PC-3 (cell line): ENCODE data around the gene PDZRN3. TPM values are rescaled to one million over a fixed set of nuclear protein-coding genes. Genes with fewer than 3 reads are reported as not detected.

ENCODE experiments used
- ATAC-seq: fragments of 200-7000 bp; cut with Tn5 transposase; 2 replicates; pipeline ENCODE4 v1.9.1; 2020; ENCODE audit warnings: mild to moderate bottlenecking, moderate library complexity
- BruUV-seq: library from RNA; stranded (reverse); fragments of 400-500 nt; replicated peaks from 2 replicates; lab custom pipeline; 2021; lab: Mats Ljungman, UMichigan
- CTCF ChIA-PET: fragments of 300-600 bp; sonication (Branson Sonifier 250); formaldehyde crosslinking; loops from one replicate; lab custom pipeline; 2022; ENCODE audit warnings: antibody characterized with exemption; lab: Charles Lee
- POLR2A ChIA-PET: fragments of 300-600 bp; sonication (Branson Sonifier 250); formaldehyde crosslinking; loops from one replicate; lab custom pipeline; 2022; ENCODE audit warnings: antibody characterized with exemption; ENCODE audit not compliant: unreplicated experiment; lab: Charles Lee
- DNase-seq: peaks from one replicate; pipeline ENCODE4 v3.0.0-alpha.2; 2015
- H2AFZ ChIP-seq: fragments of 300-600 bp; sonication (generic); 2 replicates; pipeline ENCODE4 v1.6.0; 2016; ENCODE audit warnings: antibody characterized with exemption, low read length
- H3F3A ChIP-seq: fragments of 300-600 bp; sonication (generic); one replicate; pipeline ENCODE4 v1.6.0; 2017; ENCODE audit warnings: antibody characterized with exemption, low read length, control low read depth, mild to moderate bottlenecking; ENCODE audit not compliant: unreplicated experiment
- H3K27ac ChIP-seq: fragments of 300-600 bp; sonication (generic); 2 replicates; pipeline ENCODE4 v1.5.1; 2016; ENCODE audit warnings: mild to moderate bottlenecking, low read length
- H3K27me3 ChIP-seq: fragments of 300-600 bp; sonication (generic); 2 replicates; pipeline ENCODE4 v1.6.1; 2016; ENCODE audit warnings: low read length, mixed read lengths
- H3K36me3 ChIP-seq: fragments of 300-600 bp; sonication (generic); 2 replicates; pipeline ENCODE4 v1.6.1; 2016; ENCODE audit warnings: low read depth, mixed run types, low read length, mixed read lengths
- H3K4me1 ChIP-seq: fragments of 300-600 bp; sonication (generic); 2 replicates; pipeline ENCODE4 v1.5.1; 2016; ENCODE audit warnings: low read length; ENCODE audit not compliant: insufficient read depth
- H3K4me2 ChIP-seq: fragments of 300-600 bp; sonication (generic); 2 replicates; pipeline ENCODE4 v1.6.0; 2016; ENCODE audit warnings: low read length
- H3K4me3 ChIP-seq: fragments of 300-600 bp; sonication (generic); 2 replicates; pipeline ENCODE4 v1.5.1; 2016; ENCODE audit warnings: mild to moderate bottlenecking, low read length, mixed read lengths
- H3K79me2 ChIP-seq: fragments of 300-600 bp; sonication (generic); 2 replicates; pipeline ENCODE4 v1.6.1; 2017; ENCODE audit warnings: low read length, mixed read lengths
- H3K9ac ChIP-seq: fragments of 300-600 bp; sonication (generic); 2 replicates; pipeline ENCODE4 v1.6.0; 2016; ENCODE audit warnings: mild to moderate bottlenecking, low read length
- H3K9me2 ChIP-seq: fragments of 300-600 bp; sonication (generic); replicated peaks from 2 replicates; pipeline ENCODE4 v1.6.1; 2016; ENCODE audit warnings: mixed run types, low read length, mixed read lengths
- H3K9me3 ChIP-seq: fragments of 300-600 bp; sonication (generic); 2 replicates; pipeline ENCODE4 v1.6.1; 2016; ENCODE audit warnings: low read length, mixed read lengths
- H4K20me1 ChIP-seq: fragments of 300-600 bp; sonication (generic); 2 replicates; pipeline ENCODE4 v1.6.1; 2016; ENCODE audit warnings: low read length, mixed read lengths
- CTCF ChIP-seq: fragments of 300-600 bp; sonication (generic); conservative IDR thresholded peaks from 2 replicates; pipeline ENCODE4 v1.5.1; 2017; ENCODE audit warnings: antibody characterized with exemption, low read depth, mild to moderate bottlenecking, low read length
- EZH2 ChIP-seq: fragments of 300-600 bp; sonication (generic); IDR thresholded peaks from one replicate; pipeline ENCODE4 v1.6.1; 2017; ENCODE audit warnings: antibody characterized with exemption, mild to moderate bottlenecking, low read length; ENCODE audit not compliant: unreplicated experiment
- EZH2phosphoT487 ChIP-seq: fragments of 300-600 bp; sonication (generic); IDR thresholded peaks from 2 replicates; pipeline ENCODE4 v1.6.1; 2018; ENCODE audit warnings: mild to moderate bottlenecking, antibody characterized with exemption, low read length, borderline replicate concordance
- intact Hi-C: fragments of 100-400 bp; cut with micrococcal nuclease; formaldehyde crosslinking; loops from 2 replicates; pipeline ENCODE4 v1.9.0; 2023
- total RNA-seq: library from RNA; depleted of rRNA; stranded (reverse); fragments of >200 nt; gene quantifications from 2 replicates; pipeline ENCODE4 v1.2.3, GENCODE V29; 2014

PDZRN3 gene
- total RNA-seq, 1 experiment from 2014 or later, result not detected

GRCh38 chr3:73653877-73654276 is 29.1 kb upstream of the PDZRN3 start:
- Histone ChIP-seq H3K9me2 (no peaks in the 10 kb centered on the region), H3K4me1 (no peaks in the 10 kb centered on the region), H3F3A (no peaks in the 10 kb centered on the region), H3K36me3 (no peaks in the 10 kb centered on the region), H2AFZ (no peak overlapping the region), H3K9me3 (peaks cover 24% of the 10 kb centered on the region; the same call in 1 of the 2 replicates), H3K4me3 (no peak overlapping the region), H3K9ac (no peak overlapping the region), H4K20me1 (no peaks in the 10 kb centered on the region), H3K79me2 (no peaks in the 10 kb centered on the region), H3K27ac (no peak overlapping the region), H3K27me3 (no peaks in the 10 kb centered on the region), H3K4me2 (no peak overlapping the region)
- no peak for ATAC-seq
- CTCF ChIA-PET, result no interaction called here
- TF ChIP-seq EZH2 (no peak), EZH2phosphoT487 (no peak), CTCF (no peak)
- intact Hi-C loops, result no loop called here
- POLR2A ChIA-PET, result no interaction called here
- BruUV-seq, result no TSS peak
- DNase-seq, result no peak

- Histone ChIP-seq H3K27ac (no peak overlapping the region), H3K27me3 (no peaks in the 10 kb centered on the region), H3K9ac (no peak overlapping the region), H3K9me2 (no peaks in the 10 kb centered on the region), H2AFZ (no peak overlapping the region), H4K20me1 (no peaks in the 10 kb centered on the region), H3K9me3 (peaks cover 24% of the 10 kb centered on the region; the same call in 1 of the 2 replicates), H3F3A (no peaks in the 10 kb centered on the region), H3K4me1 (no peaks in the 10 kb centered on the region), H3K79me2 (no peaks in the 10 kb centered on the region), H3K4me2 (no peak overlapping the region), H3K4me3 (no peak overlapping the region), H3K36me3 (no peaks in the 10 kb centered on the region)
- ChIA-PET POLR2A (no interaction called here), CTCF (no interaction called here)
- DNase-seq (no peak), ATAC-seq (no peak)
- intact Hi-C loops, result no loop called here
- BruUV-seq, result no TSS peak
- TF ChIP-seq EZH2phosphoT487, result no peak
- no peak for TF ChIP-seq EZH2
- no peak for TF ChIP-seq CTCF
These were observed 28.6 kb upstream of the PDZRN3 start for GRCh38 chr3:73653351-73653750.

GRCh38 chr3:73652896-73653295 is 28.2 kb upstream of the PDZRN3 start:
- Histone ChIP-seq H3K9ac (no peak overlapping the region), H3K9me2 (no peaks in the 10 kb centered on the region), H3K4me2 (no peak overlapping the region), H3K36me3 (no peaks in the 10 kb centered on the region), H3K9me3 (peaks cover 24% of the 10 kb centered on the region; the same call in 1 of the 2 replicates), H3K79me2 (no peaks in the 10 kb centered on the region), H3F3A (no peaks in the 10 kb centered on the region), H3K4me1 (no peaks in the 10 kb centered on the region), H3K4me3 (no peak overlapping the region), H3K27me3 (no peaks in the 10 kb centered on the region), H2AFZ (no peak overlapping the region), H4K20me1 (no peaks in the 10 kb centered on the region), H3K27ac (no peak overlapping the region)
- ChIA-PET CTCF (no interaction called here), POLR2A (no interaction called here)
- DNase-seq (no peak), ATAC-seq (no peak)
- BruUV-seq, result no TSS peak
- intact Hi-C loops, result no loop called here
- TF ChIP-seq EZH2 (no peak), EZH2phosphoT487 (no peak), CTCF (no peak)
